Left cardiac atrium (tissue), 4 donors: ENCODE data around the gene TOMM22. TPM values are rescaled to one million over a fixed set of nuclear protein-coding genes. Genes with fewer than 3 reads are reported as not detected.

Experiments used
- ATAC-seq, 2 donors: fragments of 200-7000 bp; cut with Tn5 transposase; one replicate each; pipeline ENCODE4 v1.9.1; 2020; ENCODE audit warnings: mild to moderate bottlenecking in 2 of 2, moderate library complexity in 2 of 2
- DNase-seq: peaks from one replicate; pipeline ENCODE4 v3.0.0-alpha.2; 2020
- intact Hi-C, 2 donors: fragments of 100-400 bp; cut with DNase I; formaldehyde crosslinking; loops; one replicate each; pipeline versions ENCODE4 v1.14.1 to v1.15.1; 2022 to 2023
- total RNA-seq, 2 donors: library from RNA; stranded (reverse); fragmentation: NEBNext Ultra II Directional; extraction: Animal tissue kit (Norgen Biotek cat#: 25700); gene quantifications; one replicate each; pipeline ENCODE4 v1.2.1, GENCODE V29; 2021
- donor health status: DM: no; HTN: yes; CAD: no.
- donor health status: DM: no; HTN: yes; CAD: no; lungs with severe emphysema.
- donor health status: DM: yes; HTN: yes; CAD: no.
- donor health status: Dilated cardiomyopathy.

The TOMM22 gene
- total RNA-seq, 2 donors from 2014 or later = 56.0 to 67.2 TPM

DNA sequence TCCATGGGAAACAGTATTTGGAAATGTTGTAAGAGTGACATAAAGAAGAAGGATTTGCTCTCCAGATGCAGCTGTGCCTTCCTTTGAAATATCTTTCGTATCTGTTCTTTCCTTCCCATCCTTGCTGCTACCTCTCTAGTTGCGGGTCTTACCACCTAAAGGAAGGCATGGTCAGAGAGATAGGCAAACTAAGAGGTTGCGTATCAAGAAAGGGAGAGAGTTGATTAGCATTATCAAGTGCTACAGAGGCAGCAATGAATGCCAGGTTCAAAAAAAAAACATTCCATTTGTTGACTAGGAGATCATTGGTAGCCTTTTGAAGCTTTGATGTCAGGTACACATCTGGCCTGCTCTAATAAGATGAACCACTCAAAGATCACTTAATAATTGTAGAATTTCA is 28.6 kb downstream of the TOMM22 start:
- intact Hi-C loops = loop anchor here in 1 of 2 donors (5.0 kb wide), 1 partner anchor 37 kb away; no protein-coding TSS in a partner anchor
- no peak for ATAC-seq
- no peak for DNase-seq

DNA sequence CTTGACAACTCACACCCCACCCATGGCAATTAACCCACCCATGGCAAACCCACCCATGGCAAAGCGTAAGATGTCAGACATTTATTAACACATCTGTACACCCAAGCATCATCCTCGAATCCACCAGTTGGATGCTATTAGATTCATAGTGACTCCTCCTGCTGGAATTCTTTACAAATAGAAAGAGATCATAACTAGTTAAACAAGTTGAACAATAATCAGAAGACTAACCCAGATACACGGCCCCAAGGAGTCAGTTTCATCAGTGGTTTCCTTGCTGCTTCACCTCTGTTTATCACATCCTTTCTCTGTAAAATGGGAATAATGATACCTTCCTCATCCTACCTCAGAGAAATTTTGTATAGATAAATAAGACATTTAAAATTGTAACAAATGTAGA is 29.1 kb downstream of the TOMM22 start:
- intact Hi-C loops = loop anchor here in 1 of 2 donors (5.0 kb wide), 1 partner anchor 36 kb away; no protein-coding TSS in a partner anchor
- DNase-seq = no peak
- ATAC-seq = no peak

DNA sequence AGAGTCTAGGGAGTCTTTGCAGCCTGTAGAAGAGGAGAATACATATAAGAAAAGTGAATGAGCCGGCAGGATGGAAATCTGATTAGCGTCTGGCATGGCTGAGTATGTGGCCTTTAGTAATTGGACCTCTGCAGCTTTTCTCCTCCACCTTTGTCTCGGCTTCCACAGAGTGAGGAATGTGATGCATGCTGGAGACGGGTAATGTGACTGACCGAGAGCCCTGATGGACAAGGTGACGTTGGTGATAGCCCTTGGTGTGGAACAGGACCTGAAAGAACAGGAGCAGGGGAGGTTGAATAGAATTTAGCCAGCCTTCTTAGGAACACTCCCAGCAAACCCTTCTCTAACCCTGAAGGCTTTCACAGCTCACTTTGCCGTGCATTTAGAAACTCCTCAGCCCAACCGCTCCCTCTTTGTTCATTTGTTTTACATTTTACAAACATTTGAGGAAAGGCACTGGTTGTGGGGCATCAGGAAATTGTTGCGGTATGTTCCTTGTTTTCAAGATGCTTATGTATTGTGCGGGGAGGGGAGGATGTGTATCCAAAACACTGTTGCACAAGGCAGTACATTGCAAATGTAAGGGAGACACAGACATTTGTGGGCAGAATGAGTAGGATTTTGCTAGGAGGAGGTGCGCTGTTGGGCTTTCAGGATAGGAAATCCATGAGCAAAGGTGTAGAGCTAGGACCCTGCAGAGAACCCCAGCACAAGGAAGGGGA is 30.9 kb downstream of the TOMM22 start:
- intact Hi-C loops = loop anchor here in 1 of 2 donors (5.0 kb wide), 1 partner anchor 35 kb away; no protein-coding TSS in a partner anchor
- no peak for DNase-seq
- ATAC-seq = no peak

DNA sequence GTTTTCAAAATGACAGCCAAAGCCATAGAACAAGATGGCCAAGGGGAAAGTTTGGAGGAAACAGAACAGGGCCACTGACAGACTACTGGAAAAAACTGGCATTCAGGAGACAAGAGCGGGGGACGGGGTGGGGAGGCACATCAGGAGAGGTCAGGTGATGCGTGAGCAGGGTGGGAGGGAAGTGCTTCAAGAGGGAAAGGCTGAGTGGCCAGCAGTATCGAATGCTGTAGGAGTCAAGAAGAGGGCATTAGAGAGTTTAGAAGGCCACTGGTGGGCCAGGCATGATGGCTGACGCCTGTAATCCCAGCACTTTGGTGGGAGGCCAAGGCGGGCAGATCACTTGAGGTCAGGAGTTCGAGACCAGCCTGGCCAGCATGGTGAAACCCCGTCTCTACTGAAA is 32.2 kb downstream of the TOMM22 start:
- intact Hi-C loops = loop anchor here in 1 of 2 donors (5.0 kb wide), 1 partner anchor 33 kb away; no protein-coding TSS in a partner anchor
- DNase-seq (no peak), ATAC-seq (no peak)

DNA sequence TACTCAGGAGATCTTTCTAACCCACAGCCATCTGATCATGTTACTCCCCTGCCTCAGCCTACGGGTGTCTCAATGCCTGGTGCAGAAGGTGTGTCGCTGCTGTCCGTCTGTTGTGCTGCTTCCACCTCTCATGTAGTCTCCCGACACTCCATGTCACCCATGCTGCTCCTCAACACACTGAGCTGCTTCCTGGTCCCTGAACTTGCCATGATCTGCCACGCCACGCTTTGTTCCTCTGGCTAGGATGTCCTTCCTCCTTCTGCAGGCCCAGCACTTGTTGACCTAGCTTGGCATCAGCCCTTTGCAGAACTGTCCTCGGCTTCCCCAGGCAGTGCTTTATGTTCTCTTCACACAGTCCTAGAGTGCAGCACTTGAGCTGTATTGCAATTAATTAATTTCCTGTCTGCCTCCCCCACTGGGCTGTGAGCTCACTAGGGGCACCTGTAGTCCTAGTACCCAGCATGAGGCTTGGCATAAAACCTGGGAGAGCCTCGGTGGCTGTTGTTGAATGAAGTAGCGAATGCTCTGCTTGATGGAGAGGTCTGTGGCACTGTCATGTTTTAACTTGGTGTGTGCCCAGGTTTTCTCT is 33.5 kb downstream of the TOMM22 start:
- DNase-seq (no peak), ATAC-seq (peak in 1 of 2 donors; percentile 3)
- intact Hi-C loops = no loop called here

DNA sequence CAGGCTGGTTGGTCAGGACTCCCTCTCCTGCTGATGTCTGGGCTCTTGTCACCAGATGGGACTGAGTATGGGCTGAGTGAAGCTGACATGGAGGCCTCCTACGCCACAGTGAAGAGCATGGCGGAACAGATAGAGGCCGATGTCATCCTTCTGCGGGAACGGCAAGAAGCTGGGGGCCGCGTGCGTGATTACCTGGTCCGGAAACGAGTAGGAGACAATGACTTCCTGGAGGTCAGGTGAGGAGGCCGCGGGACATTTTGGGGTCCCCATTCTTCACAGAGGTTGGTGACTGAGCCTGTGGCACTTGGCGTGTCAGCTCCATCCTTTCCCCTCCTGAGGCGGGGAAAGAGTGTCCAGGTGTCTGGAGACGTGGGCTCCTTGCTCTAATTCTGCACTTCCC is 34.1 kb downstream of the TOMM22 start:
- intact Hi-C loops = no loop called here
- no peak for ATAC-seq
- DNase-seq = no peak

DNA sequence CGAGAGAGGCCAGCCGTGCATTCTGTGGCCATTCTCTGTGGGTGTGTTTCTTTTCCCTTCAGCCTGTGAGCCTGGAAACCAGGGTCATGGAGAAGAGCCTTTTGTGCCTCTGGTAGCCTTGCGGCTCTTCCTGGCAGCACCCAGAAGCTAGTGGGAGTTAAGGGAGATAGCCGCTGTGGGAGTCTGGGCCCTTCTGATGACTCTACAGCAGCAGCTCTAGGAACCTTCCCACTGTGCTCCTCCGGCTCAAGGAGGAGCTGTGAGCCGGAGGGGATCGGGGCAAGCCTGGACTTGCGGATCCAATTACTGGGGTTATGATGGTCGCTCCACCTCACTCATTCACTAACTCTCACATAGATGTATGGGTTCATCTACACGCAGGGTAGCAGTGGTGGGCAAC is 34.5 kb downstream of the TOMM22 start:
- ATAC-seq = no peak
- DNase-seq = no peak
- intact Hi-C loops = no loop called here

DNA sequence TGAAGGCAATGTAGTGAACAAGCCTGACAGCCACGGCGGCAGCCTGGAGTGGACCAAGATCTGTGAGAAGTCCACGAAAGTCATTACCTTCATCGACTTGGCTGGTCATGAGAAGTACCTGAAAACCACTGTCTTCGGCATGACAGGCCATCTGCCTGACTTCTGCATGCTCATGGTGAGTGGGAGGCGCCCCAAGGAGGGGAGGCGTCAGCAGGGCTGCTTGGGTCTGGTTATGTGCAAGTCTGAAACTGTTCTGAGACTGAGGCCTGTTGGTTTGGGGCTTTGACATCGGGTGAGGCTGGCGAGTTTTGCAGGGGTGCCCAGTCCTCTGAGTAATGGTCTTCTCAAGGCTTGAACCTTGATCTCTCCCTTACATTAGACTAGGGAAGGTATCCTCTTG is 35.1 kb downstream of the TOMM22 start:
- intact Hi-C loops = no loop called here
- no peak for ATAC-seq

DNA sequence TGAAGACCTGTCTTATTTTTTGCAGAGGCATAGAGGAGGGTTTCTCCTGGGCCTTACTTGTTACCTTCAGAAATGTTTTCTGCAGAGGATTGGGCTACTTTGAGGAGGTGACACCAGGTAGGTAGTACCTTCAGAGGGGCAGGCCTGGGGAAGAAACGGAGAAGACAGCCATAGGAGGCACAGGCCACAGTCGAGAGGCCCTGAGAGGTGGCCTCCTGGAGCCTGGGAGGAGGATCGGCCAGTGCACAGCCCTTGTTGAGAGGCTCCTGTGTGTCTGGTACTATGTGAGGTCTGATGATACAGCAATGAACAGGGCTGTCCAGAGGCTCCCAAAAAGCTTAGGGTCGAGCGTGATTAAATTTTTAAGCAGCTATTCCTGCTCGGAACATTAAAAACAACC is 35.5 kb downstream of the TOMM22 start:
- no peak for ATAC-seq
- no peak for DNase-seq
- intact Hi-C loops = no loop called here

More for the DNA sequence above, 35.1 kb downstream of the TOMM22 start:
- DNase-seq = no peak

DNA sequence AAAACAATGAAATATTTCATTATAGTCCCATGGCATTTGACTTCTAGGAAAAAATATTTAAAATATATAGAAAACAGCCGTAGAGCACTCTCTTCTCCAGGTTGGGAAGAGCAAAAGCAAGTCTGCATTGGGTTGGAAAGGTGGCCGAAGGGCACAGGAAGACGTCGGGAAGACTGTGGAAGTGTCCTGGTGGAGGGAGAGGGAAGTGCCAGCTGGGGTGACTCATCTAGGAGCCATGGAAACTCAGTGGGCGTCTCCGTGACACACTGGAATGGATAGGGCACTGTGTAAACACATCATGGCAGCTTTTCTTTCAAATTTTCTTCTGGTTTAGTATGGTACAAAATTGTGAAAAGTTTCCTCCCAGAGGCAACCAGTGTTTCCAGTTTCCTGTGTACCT is 36.7 kb downstream of the TOMM22 start:
- DNase-seq = peak; percentile 74

DNA sequence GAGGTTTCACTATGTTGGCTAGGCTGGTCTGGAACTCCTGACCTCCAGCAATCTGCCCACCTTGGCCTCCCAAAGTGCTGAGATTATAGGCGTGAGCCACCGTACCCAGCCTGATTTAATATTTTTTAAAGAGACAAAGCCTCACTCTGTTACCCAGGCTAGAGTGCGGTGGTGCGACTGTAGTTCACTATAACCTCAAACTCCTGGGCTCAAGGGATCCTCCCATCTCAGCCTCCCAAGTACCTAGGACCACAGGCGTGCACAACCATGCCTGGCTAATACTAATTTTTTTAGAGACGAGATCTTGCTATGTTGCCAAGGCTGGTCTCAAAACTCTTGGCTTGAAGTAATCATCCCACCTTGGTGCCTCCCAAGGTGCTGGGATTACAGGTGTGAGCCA is 37.4 kb downstream of the TOMM22 start:
- no peak for DNase-seq
- intact Hi-C loops = no loop called here
- no peak for ATAC-seq

More for the DNA sequence above, 36.7 kb downstream of the TOMM22 start:
- intact Hi-C loops = no loop called here
- peak; percentile 86 to 95 for ATAC-seq

DNA sequence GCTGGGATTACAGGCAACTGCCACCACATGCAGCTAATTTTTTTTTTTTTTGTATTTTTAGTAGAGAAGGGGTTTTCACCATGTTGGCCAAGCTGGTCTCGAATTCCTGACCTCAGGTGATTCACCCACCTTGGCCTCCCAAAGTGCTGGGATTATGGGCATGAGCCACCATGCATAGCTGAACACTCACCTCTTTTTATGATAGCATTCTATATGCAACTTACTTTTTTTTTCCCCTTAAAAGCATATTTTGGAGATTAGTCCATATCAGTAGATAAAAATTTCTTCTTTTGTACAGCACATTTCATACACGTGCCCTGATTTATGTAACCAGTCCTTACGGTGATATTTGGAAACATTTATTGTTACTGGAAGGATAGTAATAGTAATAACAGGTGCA is 38.6 kb downstream of the TOMM22 start:
- intact Hi-C loops = no loop called here
- ATAC-seq = no peak
- DNase-seq = no peak

DNA sequence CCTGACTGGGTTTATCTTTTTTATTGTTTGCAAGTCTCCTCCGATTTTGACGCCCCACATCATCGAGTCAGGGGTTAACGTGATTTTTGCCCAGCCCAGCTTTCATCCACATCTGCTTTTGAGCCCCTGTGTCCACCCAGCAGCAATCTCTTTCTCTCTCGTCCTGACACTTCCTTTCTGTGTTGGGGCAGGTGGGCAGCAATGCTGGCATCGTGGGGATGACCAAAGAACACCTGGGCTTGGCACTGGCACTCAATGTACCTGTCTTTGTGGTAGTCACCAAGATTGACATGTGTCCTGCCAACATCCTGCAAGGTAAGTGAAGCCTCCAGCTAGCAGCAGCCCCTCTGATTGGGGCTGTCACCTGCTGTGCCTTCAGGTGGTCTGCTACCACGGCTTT is 39.8 kb downstream of the TOMM22 start:
- no peak for DNase-seq
- ATAC-seq = no peak
- intact Hi-C loops = no loop called here

DNA sequence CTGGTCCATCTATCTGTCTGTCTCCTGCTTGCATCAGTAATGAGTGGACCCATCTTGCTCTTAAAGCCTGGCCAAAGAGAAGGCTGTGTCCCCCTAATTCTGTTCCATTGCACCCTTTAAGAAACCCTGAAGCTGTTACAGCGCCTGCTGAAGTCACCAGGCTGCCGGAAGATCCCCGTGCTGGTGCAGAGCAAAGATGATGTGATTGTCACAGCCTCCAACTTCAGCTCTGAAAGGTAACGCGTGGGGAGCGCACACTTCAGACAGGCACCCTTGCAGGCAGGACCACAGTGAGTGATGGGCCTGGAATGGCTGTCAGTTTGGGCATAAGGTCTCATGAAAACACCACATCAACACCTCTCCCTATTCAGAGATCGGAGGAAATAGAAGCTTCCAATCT is 42.4 kb downstream of the TOMM22 start:
- no peak for ATAC-seq
- intact Hi-C loops = no loop called here
- no peak for DNase-seq

DNA sequence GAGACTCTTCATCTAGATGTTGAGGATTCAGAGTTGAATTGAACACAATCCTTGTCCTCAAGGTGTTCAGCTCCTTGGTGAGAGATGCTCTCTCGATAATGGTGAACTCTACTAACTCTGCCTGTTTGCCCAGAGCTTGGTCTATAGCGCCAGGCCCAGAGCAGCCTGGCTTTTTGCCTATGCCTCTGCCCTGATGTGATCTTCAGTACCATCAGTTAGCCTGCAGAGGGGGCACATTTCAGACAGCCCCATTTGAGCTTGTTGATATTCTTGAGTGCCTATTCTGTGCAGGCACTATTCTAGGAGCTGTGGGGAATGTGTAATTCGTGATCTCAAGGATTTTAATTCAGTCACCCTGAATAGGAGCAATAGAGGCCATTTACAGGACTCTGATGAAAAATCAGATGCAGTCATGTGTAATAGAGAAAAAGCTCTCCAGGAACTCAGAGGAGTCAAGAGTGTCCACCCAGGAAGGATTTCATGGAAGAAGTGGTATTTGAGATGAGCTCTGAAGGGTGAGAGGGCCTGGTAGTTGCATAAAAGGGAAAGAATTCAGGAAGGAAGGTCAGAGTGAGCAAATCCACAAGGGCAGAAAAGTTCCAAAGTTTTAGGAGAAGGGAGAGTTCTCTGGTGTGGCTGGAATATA is 43.3 kb downstream of the TOMM22 start:
- intact Hi-C loops = no loop called here
- peak in 1 of 2 donors; percentile 25 for ATAC-seq
- DNase-seq = no peak

DNA sequence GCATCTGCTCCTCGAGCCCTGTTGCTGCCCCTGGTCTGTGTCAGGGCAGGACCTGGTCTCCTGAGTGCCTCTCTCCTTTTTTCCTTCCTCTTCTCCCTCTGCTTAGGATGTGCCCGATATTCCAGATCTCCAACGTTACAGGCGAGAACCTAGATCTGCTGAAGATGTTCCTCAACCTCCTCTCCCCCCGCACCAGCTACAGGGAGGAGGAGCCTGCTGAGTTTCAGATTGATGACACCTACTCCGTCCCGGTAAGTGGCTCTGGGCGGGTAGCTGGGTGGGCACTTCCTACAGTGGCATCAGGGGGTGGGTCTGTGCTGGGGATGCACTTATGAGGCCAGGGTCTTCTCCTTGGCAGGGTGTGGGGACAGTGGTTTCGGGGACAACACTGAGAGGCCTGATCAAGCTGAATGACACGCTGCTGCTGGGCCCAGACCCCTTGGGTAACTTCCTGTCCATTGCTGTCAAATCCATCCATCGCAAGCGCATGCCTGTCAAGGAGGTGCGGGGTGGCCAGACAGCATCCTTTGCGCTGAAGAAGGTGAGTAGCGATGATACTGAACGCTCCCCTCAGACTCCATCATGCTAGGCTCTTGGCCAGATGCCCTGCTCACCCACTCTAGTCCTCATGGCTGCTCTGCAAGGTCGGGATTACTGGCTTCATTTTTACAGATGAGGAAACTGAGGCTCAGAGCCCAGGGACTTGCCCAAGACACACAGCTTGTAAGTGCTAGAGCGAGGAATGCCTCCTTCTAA is 44.3 kb downstream of the TOMM22 start:
- ATAC-seq (no peak), DNase-seq (no peak)
- intact Hi-C loops = no loop called here

DNA sequence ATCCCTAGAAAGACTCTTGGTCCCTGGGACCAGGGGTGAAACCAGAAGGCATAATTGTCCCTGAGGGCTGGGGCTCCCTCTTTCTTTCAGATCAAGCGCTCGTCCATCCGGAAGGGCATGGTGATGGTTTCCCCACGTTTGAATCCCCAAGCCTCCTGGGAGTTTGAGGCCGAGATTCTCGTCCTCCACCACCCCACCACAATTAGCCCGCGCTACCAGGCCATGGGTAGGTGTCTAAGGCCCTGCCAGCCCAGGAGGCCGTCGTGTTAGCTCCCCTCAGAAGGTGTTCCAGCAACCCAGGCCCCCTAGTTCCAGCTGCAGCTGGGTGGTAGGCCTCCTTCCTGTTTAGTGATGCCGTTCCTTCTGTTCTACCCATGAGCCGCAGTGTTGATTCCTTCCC is 45.4 kb downstream of the TOMM22 start:
- no peak for DNase-seq
- intact Hi-C loops = no loop called here
- no peak for ATAC-seq

DNA sequence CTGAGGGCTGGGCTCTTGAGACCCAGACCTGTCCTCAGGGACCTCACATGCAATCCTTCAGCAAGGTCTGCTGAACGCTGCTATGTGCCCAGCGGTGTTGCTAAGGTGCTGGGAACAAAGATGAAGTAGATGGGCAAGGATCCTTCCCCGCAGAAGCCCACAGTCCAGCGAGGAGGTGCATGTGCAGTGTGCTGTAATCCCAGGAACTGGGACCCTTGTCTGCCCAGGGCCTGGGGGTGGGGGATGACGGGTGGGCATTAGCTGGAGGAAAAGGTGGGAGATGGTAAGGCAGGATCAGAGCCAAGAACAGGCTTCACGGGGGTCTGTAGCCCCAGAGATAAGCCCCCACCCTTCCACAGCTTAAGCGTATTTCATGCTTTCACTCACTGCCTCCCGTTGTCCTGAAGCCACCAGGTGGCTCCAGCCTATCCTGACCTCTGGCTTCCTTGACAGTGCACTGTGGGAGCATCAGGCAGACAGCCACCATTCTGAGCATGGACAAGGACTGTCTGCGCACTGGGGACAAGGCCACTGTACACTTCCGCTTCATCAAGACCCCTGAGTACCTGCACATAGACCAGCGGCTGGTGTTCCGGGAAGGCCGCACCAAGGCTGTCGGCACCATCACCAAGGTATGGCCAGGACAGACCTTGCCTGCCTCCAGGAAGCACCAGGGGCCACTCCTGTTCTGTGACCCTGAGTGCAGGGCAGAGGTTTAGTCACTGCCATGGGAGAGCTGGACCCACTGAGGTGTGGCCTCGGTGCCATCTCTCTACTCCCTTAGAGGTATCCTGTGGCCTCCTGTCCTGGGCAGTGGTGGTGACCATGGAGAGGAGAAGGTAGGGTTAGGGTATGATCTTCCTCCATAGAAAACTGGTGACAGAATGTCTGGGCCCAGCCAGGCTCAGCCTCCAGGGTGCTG is 46.0 kb downstream of the TOMM22 start:
- intact Hi-C loops = no loop called here
- ATAC-seq (no peak), DNase-seq (no peak)
